Uterus (tissue), 4 donors: ENCODE measurements around the gene CHD2. TPM values are rescaled to one million over a fixed set of nuclear protein-coding genes. Genes with fewer than 3 reads are reported as not detected.
"Not testable (repeated sequence)": the region's sequence is repeated elsewhere in the genome, so short reads cannot be mapped to it uniquely, and the experiment has no call there.

ENCODE experiments used
- DNase-seq, 2 donors: peaks; one replicate each; pipeline ENCODE4 v3.0.0-alpha.2; 2019 to 2020
- H3K27ac ChIP-seq, 2 donors: fragments of 200-600 bp; sonication (generic); 1 replicate in 1 of 2; 2 replicates in 1 of 2; pipeline ENCODE4 v1.5.1; 2016 to 2018
- H3K27me3 ChIP-seq, 2 donors: fragments of 200-600 bp; sonication (generic); one replicate each; pipeline ENCODE4 v1.5.1; 2018 to 2019; ENCODE audit warnings: control low read depth in 1 of 2
- H3K36me3 ChIP-seq, 2 donors: fragments of 200-600 bp; sonication (generic); one replicate each; pipeline ENCODE4 v1.5.1; 2019; ENCODE audit warnings: control low read depth in 1 of 2
- H3K4me1 ChIP-seq, 2 donors: fragments of 200-600 bp; sonication (generic); one replicate each; pipeline ENCODE4 v1.5.1; 2018 to 2019; ENCODE audit warnings: control low read depth in 1 of 2
- H3K4me3 ChIP-seq, 2 donors: fragments of 200-600 bp; sonication (generic); 1 replicate in 1 of 2; 2 replicates in 1 of 2; pipeline ENCODE4 v1.5.1; 2018 to 2019; ENCODE audit warnings: mild to moderate bottlenecking in 1 of 2
- H3K9me3 ChIP-seq, 2 donors: fragments of 200-600 bp; sonication (generic); one replicate each; pipeline ENCODE4 v1.5.1; 2019; ENCODE audit warnings: control low read depth in 1 of 2
- CTCF ChIP-seq, 4 experiments: fragments of 200-600 bp in 2 of 4; fragments of 450-650 bp in 2 of 4; sonication (generic) in 2 of 4; IDR thresholded peaks; one replicate each; pipeline ENCODE4 v1.5.1; 2016 to 2019; ENCODE audit warnings: antibody characterized with exemption in 4 of 4, mild to moderate bottlenecking in 2 of 4, moderate library complexity in 1 of 4
- POLR2A ChIP-seq, 2 donors: fragments of 450-650 bp; IDR thresholded peaks; one replicate each; pipeline ENCODE4 v1.6.1; 2016; ENCODE audit warnings: antibody characterized with exemption in 2 of 2, mild to moderate bottlenecking in 1 of 2, moderate library complexity in 1 of 2
- intact Hi-C: fragments of 100-400 bp; cut with DNase I; formaldehyde crosslinking; loops from one replicate; pipeline ENCODE4 v1.15.1; 2023; ENCODE audit warnings: low total_unique reads
- total RNA-seq, 4 donors: library from RNA; depleted of rRNA in 3 of 4; stranded (reverse); fragments of >200 nt in 3 of 4; gene quantifications; one replicate each; pipeline versions ENCODE4 v1.1.0 to v1.2.4, GENCODE V29; 2014 to 2023
- donor health status: DM: yes; HTN: yes; CAD: no.

CHD2 gene
- total RNA-seq, 4 donors from 2014 or later: 71.0 to 166 (median 152) TPM

- H3K9me3 ChIP-seq: no peaks in the 10 kb centered on the region
- TF ChIP-seq CTCF (IDR thresholded peaks at IDR 0.05): peak; percentile 78 to 94 (median 89)
- no peak for TF ChIP-seq POLR2A (IDR thresholded peaks at IDR 0.05)
- no peaks in the 10 kb centered on the region for H3K27me3 ChIP-seq
- peak; percentile 76 to 81 for DNase-seq
- peak overlapping the region; percentile 68 to 82 for H3K27ac ChIP-seq
- H3K4me1 ChIP-seq: peaks cover 0 to 4% of the 10 kb centered on the region in 2 donors
- H3K4me3 ChIP-seq: no peak overlapping the region
- intact Hi-C loops: loop anchor here (5.0 kb wide), 2 partner anchors 947 to 1092 kb away; no protein-coding TSS in a partner anchor
- H3K36me3 ChIP-seq: no peaks in the 10 kb centered on the region
Measured at GRCh38 chr15:93030430-93031102, 130.4 kb downstream of the CHD2 start.

GRCh38 chr15:93031103-93031464, 131.0 kb downstream of the CHD2 start:
- Histone ChIP-seq H3K27me3 (no peaks in the 10 kb centered on the region), H3K9me3 (no peaks in the 10 kb centered on the region), H3K36me3 (no peaks in the 10 kb centered on the region), H3K27ac (no peak overlapping the region), H3K4me3 (no peak overlapping the region), H3K4me1 (peaks cover 0 to 4% of the 10 kb centered on the region in 2 donors)
- no peak for TF ChIP-seq CTCF (IDR thresholded peaks at IDR 0.05)
- no peak for TF ChIP-seq POLR2A (IDR thresholded peaks at IDR 0.05)
- peak in 1 of 2 donors; percentile 27 for DNase-seq
- intact Hi-C loops: loop anchor here (5.0 kb wide), 2 partner anchors 946 to 1091 kb away; no protein-coding TSS in a partner anchor

GRCh38 chr15:93031557-93032384, 131.6 kb downstream of the CHD2 start:
- not testable (repeated sequence) for H3K9me3 ChIP-seq, H3K27me3 ChIP-seq, H3K27ac ChIP-seq, H3K36me3 ChIP-seq, H3K4me3 ChIP-seq, H3K4me1 ChIP-seq
- intact Hi-C loops: loop anchor here (5.0 kb wide), 2 partner anchors 946 to 1091 kb away; no protein-coding TSS in a partner anchor
- peak in 1 of 2 donors; percentile 13 for DNase-seq

- intact Hi-C loops: loop anchor here (5.0 kb wide), 2 partner anchors 945 to 1090 kb away; no protein-coding TSS in a partner anchor
- H3K36me3 ChIP-seq, H3K27me3 ChIP-seq, H3K4me1 ChIP-seq, H3K27ac ChIP-seq, H3K4me3 ChIP-seq, H3K9me3 ChIP-seq: not testable (repeated sequence)
- peak; percentile 8 to 11 for DNase-seq
Measured at GRCh38 chr15:93032515-93033206, 132.5 kb downstream of the CHD2 start.

- Histone ChIP-seq H3K27me3 (no peaks in the 10 kb centered on the region), H3K4me3 (no peak overlapping the region), H3K27ac (no peak overlapping the region), H3K4me1 (peaks cover 0 to 4% of the 10 kb centered on the region in 2 donors), H3K36me3 (no peaks in the 10 kb centered on the region), H3K9me3 (no peaks in the 10 kb centered on the region)
- TF ChIP-seq POLR2A (IDR thresholded peaks at IDR 0.05) (no peak), CTCF (IDR thresholded peaks at IDR 0.05) (no peak)
- intact Hi-C loops: loop anchor here (5.0 kb wide), 2 partner anchors 944 to 1089 kb away; no protein-coding TSS in a partner anchor
- DNase-seq: peak; percentile 10 to 13
Measured at GRCh38 chr15:93033434-93034045, 133.4 kb downstream of the CHD2 start.
